HepG2 (cell line): Measurements from ENCODE around the gene TRPC4AP. TPM values are rescaled to one million over a fixed set of nuclear protein-coding genes. Genes with fewer than 3 reads are reported as not detected.

Experiments
- ATAC-seq: fragments of 200-7000 bp; cut with Tn5 transposase; 3 replicates; pipeline ENCODE4 v1.9.1; 2020; ENCODE audit warnings: mild to moderate bottlenecking, moderate library complexity
- BruUV-seq: library from RNA; stranded (reverse); fragments of 400-500 nt; replicated peaks from 2 replicates; lab custom pipeline; 2021; lab: Mats Ljungman, UMichigan
- CTCF ChIA-PET: fragments of 300-600 bp; formaldehyde crosslinking; extraction: SDS; loops from one replicate; lab custom pipeline; 2021; ENCODE audit warnings: low total read pairs, inconsistent platforms, low intra/inter-chr PET ratio; lab: Yijun Ruan, JAX
- POLR2A ChIA-PET: fragments of 350-600 bp; sonication (Branson Sonifier 250); formaldehyde crosslinking; loops from one replicate; lab custom pipeline; 2020; ENCODE audit warnings: antibody characterized with exemption, inconsistent platforms; lab: Yijun Ruan, JAX
- DNase-seq: peaks from one replicate; pipeline ENCODE4 v3.0.0-alpha.2; 2015; ENCODE audit warnings: low spot score
- FAIRE-seq: peaks from 3 replicates; lab custom pipeline; 2011; peaks lifted over from hg19 to GRCh38; lab: Jason Lieb, UNC
- H2AFZ ChIP-seq: one replicate; pipeline ENCODE4 v1.6.1; 2011; ENCODE audit warnings: low read length, inconsistent platforms
- H3K27ac ChIP-seq: fragments of 300-600 bp; 3 replicates; pipeline ENCODE4 v1.8.0; 2011; ENCODE audit warnings: mixed run types, mild to moderate bottlenecking, mixed read lengths, low read length, inconsistent platforms; ENCODE audit not compliant: insufficient read depth; ENCODE audit errors: extremely low read length
- H3K27me3 ChIP-seq, 2 experiments: fragments of 200-600 bp in 1 of 2; 2 replicates in 1 of 2; 3 replicates in 1 of 2; pipeline versions ENCODE4 v1.6.0 to v1.8.0; 2011; ENCODE audit warnings: low read length in 2 of 2, mild to moderate bottlenecking in 2 of 2, moderate library complexity in 2 of 2, inconsistent platforms in 1 of 2; ENCODE audit not compliant: insufficient read depth in 2 of 2, control insufficient read depth in 1 of 2
- H3K36me3 ChIP-seq, 2 experiments: fragments of 200-600 bp in 1 of 2; replicated peaks in 1 of 2; 2 replicates in 1 of 2; 3 replicates in 1 of 2; pipeline versions ENCODE4 v1.5.1 to v1.8.0; 2011; ENCODE audit warnings: low read length in 2 of 2, inconsistent platforms in 1 of 2; ENCODE audit not compliant: insufficient read depth in 2 of 2, control insufficient read depth in 1 of 2
- H3K4me1 ChIP-seq: 2 replicates; pipeline ENCODE4 v1.5.1; 2012; ENCODE audit warnings: low read length, inconsistent platforms; ENCODE audit not compliant: insufficient read depth
- H3K4me2 ChIP-seq: 2 replicates; pipeline ENCODE4 v1.6.0; 2011; ENCODE audit warnings: low read depth, low read length, inconsistent platforms
- H3K4me3 ChIP-seq, 3 experiments: fragments of 200-600 bp in 1 of 3; sonication (generic), shearing (Covaris generic) in 1 of 3; replicated peaks in 1 of 3; 2 replicates each; pipeline ENCODE4 v1.5.1; 2011 to 2016; ENCODE audit warnings: low read length in 3 of 3, inconsistent platforms in 2 of 3, low read depth in 2 of 3, mild to moderate bottlenecking in 2 of 3, control low read depth in 1 of 3, mixed read lengths in 1 of 3; ENCODE audit not compliant: insufficient read depth in 1 of 3
- H3K79me2 ChIP-seq: one replicate; pipeline ENCODE4 v1.6.1; 2011; ENCODE audit warnings: low read length, inconsistent platforms; ENCODE audit not compliant: insufficient read depth
- H3K9ac ChIP-seq: 2 replicates; pipeline ENCODE4 v1.6.0; 2011; ENCODE audit warnings: mild to moderate bottlenecking, low read depth, low read length, inconsistent platforms; ENCODE audit not compliant: insufficient read depth
- H3K9me3 ChIP-seq: 2 replicates; pipeline ENCODE4 v1.5.1; 2012; ENCODE audit warnings: mild to moderate bottlenecking, low read length
- H4K20me1 ChIP-seq: 2 replicates; pipeline ENCODE4 v1.6.0; 2011; ENCODE audit warnings: inconsistent platforms, mild to moderate bottlenecking, low read length, moderate library complexity; ENCODE audit not compliant: insufficient read depth
- POLR2AphosphoS2 ChIP-seq: IDR thresholded peaks from 2 replicates; pipeline ENCODE4 v1.6.1; 2011; ENCODE audit warnings: low read depth, low read length, improper control_type of control experiment
- ZNF337 ChIP-seq: sonication (generic); formaldehyde crosslinking; IDR thresholded peaks from 2 replicates; pipeline ENCODE4 v1.5.1; 2020; ENCODE audit warnings: missing genetic modification reagents, low read depth, mild to moderate bottlenecking, borderline replicate concordance
- ZNF768 ChIP-seq: sonication (generic); formaldehyde crosslinking; IDR thresholded peaks from 2 replicates; pipeline ENCODE4 v1.4.0; 2020; ENCODE audit warnings: missing genetic modification reagents
- ZNF770 ChIP-seq: sonication (generic); formaldehyde crosslinking; IDR thresholded peaks from 2 replicates; pipeline ENCODE4 v1.5.0; 2020; ENCODE audit warnings: mild to moderate bottlenecking, missing genetic modification reagents
- ZNF891 ChIP-seq: sonication (generic); formaldehyde crosslinking; IDR thresholded peaks from 2 replicates; pipeline ENCODE4 v1.5.0; 2020; ENCODE audit warnings: mild to moderate bottlenecking, missing genetic modification reagents
- WGBS: methylation state at CpG from one replicate; pipeline ENCODE4 v1.1.6; 2017; ENCODE audit warnings: low lambda C conversion rate; 5-methylcytosine and 5-hydroxymethylcytosine counted together
- in situ Hi-C: cut with HindIII; loops from 2 replicates; pipeline ENCODE4 v1.10.0; 2017; ENCODE audit warnings: low pct_unique_long_range_greater_than_20kb; ENCODE audit not compliant: extremely low pct_ligation_motif_present
- intact Hi-C: fragments of 100-400 bp; cut with micrococcal nuclease; formaldehyde crosslinking; loops from one replicate; pipeline ENCODE4 v1.10.0; 2022; ENCODE audit not compliant: unreplicated experiment
- polyA plus RNA-seq, 8 experiments: library from polyadenylated mRNA; depleted of rRNA in 3 of 8; stranded (reverse) in 7 of 8; unstranded in 1 of 8; fragments of >200 nt; fragmentation: Illumina TruSeq in 4 of 8; extraction: Trizol in 4 of 8; gene quantifications; 2 replicates each; pipeline versions ENCODE4 v1.2.1 to v1.2.3, GENCODE V29; 2011 to 2016; ENCODE audit warnings: low read depth in 4 of 8, missing spikeins in 1 of 8, mixed read lengths in 1 of 8; ENCODE audit not compliant: insufficient read depth in 1 of 8
- total RNA-seq, 5 experiments: library from RNA; depleted of rRNA; stranded (reverse); fragments of >200 nt; fragmentation: Illumina TruSeq; extraction: Trizol; gene quantifications; 2 replicates each; pipeline ENCODE4 v1.2.3, GENCODE V29; 2016; ENCODE audit warnings: low read depth in 1 of 5

Gene TRPC4AP
- total and polyA plus RNA-seq, 2 of the 13 experiments (the other 11 are each of a cell fraction or from before 2014, with no cell fraction given): 136 to 137 TPM

- no peak for DNase-seq
Observed at GRCh38 chr20:34983995-34984735, 108.4 kb downstream of the TRPC4AP start.

More at GRCh38 chr20:34983995-34984735, 108.4 kb downstream of the TRPC4AP start:
- in situ Hi-C loops: no loop called here
- Histone ChIP-seq H3K9me3 (no peaks in the 10 kb centered on the region), H3K4me3 (no peak overlapping the region), H3K9ac (no peak overlapping the region), H3K27me3 (peaks cover 28 to 43% of the 10 kb centered on the region in 2 experiments), H3K79me2 (no peaks in the 10 kb centered on the region), H3K4me1 (peaks cover 20% of the 10 kb centered on the region), H3K4me2 (no peak overlapping the region), H2AFZ (no peak overlapping the region), H4K20me1 (no peaks in the 10 kb centered on the region), H3K27ac (no peak overlapping the region), H3K36me3 (no peaks in the 10 kb centered on the region)
- no peak for FAIRE-seq
- ChIA-PET CTCF (no interaction called here), POLR2A (no interaction called here)
- WGBS: 27% methylated on average over 13 of the region's 14 CpGs
- no TSS peak for BruUV-seq
- 0 out of 2 replicates have a peak, but pooled peaks have one; percentile 41 for TF ChIP-seq ZNF891
- peak; percentile 63; the same call in 1 of the 2 replicates for TF ChIP-seq POLR2AphosphoS2
- TF ChIP-seq ZNF770 (CRISPR knock-in tag): 0 out of 2 replicates have a peak, but pooled peaks have one; percentile 27
- TF ChIP-seq ZNF337 (CRISPR knock-in tag): no peak
- 0 out of 2 replicates have a peak, but pooled peaks have one; percentile 9 for TF ChIP-seq ZNF768
- intact Hi-C loops: no loop called here
- no peak for ATAC-seq
